SK-N-SH (cell line): Measurements from ENCODE around the gene WNK2. TPM values are rescaled to one million over a fixed set of nuclear protein-coding genes. Genes with fewer than 3 reads are reported as not detected.

ENCODE experiments used
- CTCF ChIA-PET: fragments of 300-600, 350-600 bp; formaldehyde crosslinking; extraction: SDS; loops from one replicate; lab custom pipeline; 2021; lab: Yijun Ruan, JAX
- POLR2A ChIA-PET: fragments of 350-600 bp; sonication (Branson Sonifier 250); formaldehyde crosslinking; extraction: SDS; loops from one replicate; lab custom pipeline; 2020; ENCODE audit warnings: antibody characterized with exemption, inconsistent platforms; lab: Yijun Ruan, JAX
- DNase-seq: peaks from one replicate; pipeline ENCODE4 v3.0.0; 2012
- H2AFZ ChIP-seq: fragments of 200-600 bp; sonication (generic); 2 replicates; pipeline ENCODE4 v1.8.1; 2016; ENCODE audit warnings: antibody characterized with exemption, mild to moderate bottlenecking, low read depth
- H3F3A ChIP-seq: fragments of 200-600 bp; sonication (generic); replicated peaks from 2 replicates; pipeline ENCODE3; 2016; ENCODE audit warnings: antibody characterized with exemption, mild to moderate bottlenecking; ENCODE audit not compliant: insufficient read depth
- H3K27ac ChIP-seq, 2 experiments: fragments of 200-500 bp in 1 of 2; fragments of 200-600 bp in 1 of 2; sonication (Bioruptor generic) in 1 of 2; sonication (generic), shearing (Covaris generic) in 1 of 2; 2 replicates each; pipeline versions ENCODE4 v1.5.1 to v1.6.1; 2014 to 2016; ENCODE audit warnings: low read depth in 2 of 2, inconsistent platforms in 1 of 2, low read length in 1 of 2, mild to moderate bottlenecking in 1 of 2, mixed read lengths in 1 of 2
- H3K27me3 ChIP-seq: fragments of 200-600 bp; sonication (generic), shearing (Covaris generic); 2 replicates; pipeline ENCODE4 v1.6.1; 2016; ENCODE audit warnings: mixed run types; ENCODE audit not compliant: insufficient read depth
- H3K36me3 ChIP-seq, 2 experiments: fragments of 200-500 bp in 1 of 2; fragments of 200-600 bp in 1 of 2; sonication (Bioruptor generic) in 1 of 2; sonication (generic) in 1 of 2; replicated peaks in 1 of 2; 2 replicates each; pipeline versions ENCODE3 to v1.5.1; 2014 to 2016; ENCODE audit warnings: low read length in 1 of 2, mild to moderate bottlenecking in 1 of 2; ENCODE audit not compliant: insufficient read depth in 2 of 2, control insufficient read depth in 1 of 2
- H3K4me1 ChIP-seq, 2 experiments: fragments of 200-500 bp in 1 of 2; fragments of 200-600 bp in 1 of 2; sonication (Bioruptor generic) in 1 of 2; sonication (generic), shearing (Covaris generic) in 1 of 2; 2 replicates each; pipeline versions ENCODE4 v1.5.1 to v1.6.1; 2014 to 2016; ENCODE audit warnings: low read depth in 1 of 2, low read length in 1 of 2, mixed run types in 1 of 2; ENCODE audit not compliant: insufficient read depth in 2 of 2, control insufficient read depth in 1 of 2
- H3K4me2 ChIP-seq: fragments of 200-600 bp; sonication (generic), shearing (Covaris generic); 2 replicates; pipeline ENCODE4 v1.6.1; 2017; ENCODE audit warnings: mixed run types
- H3K4me3 ChIP-seq, 2 experiments: fragments of 200-500 bp in 1 of 2; fragments of 200-600 bp in 1 of 2; sonication (Bioruptor generic) in 1 of 2; sonication (generic), shearing (Covaris generic) in 1 of 2; 2 replicates each; pipeline versions ENCODE4 v1.5.1 to v1.8.1; 2014 to 2016; ENCODE audit warnings: low read depth in 2 of 2, inconsistent platforms in 1 of 2, low read length in 1 of 2, mild to moderate bottlenecking in 1 of 2, mixed read lengths in 1 of 2, moderate library complexity in 1 of 2
- H3K79me2 ChIP-seq: fragments of 200-600 bp; sonication (generic); 2 replicates; pipeline ENCODE4 v1.8.1; 2017; ENCODE audit warnings: mild to moderate bottlenecking; ENCODE audit not compliant: insufficient read depth
- H3K9ac ChIP-seq: fragments of 200-600 bp; sonication (generic); 2 replicates; pipeline ENCODE4 v1.6.1; 2017; ENCODE audit warnings: mixed run types
- H3K9me2 ChIP-seq: fragments of 200-600 bp; sonication (generic); 2 replicates; pipeline ENCODE4 v1.6.1; 2017; ENCODE audit warnings: mixed run types
- H3K9me3 ChIP-seq: fragments of 200-600 bp; sonication (generic); 2 replicates; pipeline ENCODE4 v1.6.1; 2017; ENCODE audit warnings: mixed run types, mild to moderate bottlenecking, moderate library complexity
- H4K20me1 ChIP-seq: fragments of 200-600 bp; sonication (generic); 2 replicates; pipeline ENCODE4 v1.6.1; 2017; ENCODE audit warnings: mild to moderate bottlenecking, mixed run types; ENCODE audit not compliant: insufficient read depth
- ELF1 ChIP-seq: IDR thresholded peaks from 2 replicates; pipeline ENCODE4 v1.4.0; 2012
- EZH2phosphoT487 ChIP-seq: fragments of 200-600 bp; sonication (generic); IDR thresholded peaks from 2 replicates; pipeline ENCODE4 v1.6.1; 2017; ENCODE audit warnings: low read depth, mixed run types, mild to moderate bottlenecking, antibody characterized with exemption, moderate library complexity, borderline replicate concordance
- FOSL2 ChIP-seq: IDR thresholded peaks from 2 replicates; pipeline ENCODE4 v1.4.0; 2012; ENCODE audit warnings: low read depth, mild to moderate bottlenecking, moderate library complexity, borderline replicate concordance
- JUND ChIP-seq: IDR thresholded peaks from 2 replicates; pipeline ENCODE4 v1.4.0; 2012
- MEF2A ChIP-seq: IDR thresholded peaks from 2 replicates; pipeline ENCODE4 v1.4.0; 2012; ENCODE audit warnings: low read depth, borderline replicate concordance
- PBX3 ChIP-seq: IDR thresholded peaks from 2 replicates; pipeline ENCODE4; 2012
- RAD21 ChIP-seq: IDR thresholded peaks from 2 replicates; pipeline ENCODE4 v1.6.1; 2012; ENCODE audit warnings: mild to moderate bottlenecking, low read length
- REST ChIP-seq: IDR thresholded peaks from 2 replicates; pipeline ENCODE4 v1.6.1; 2012; ENCODE audit warnings: mild to moderate bottlenecking, low read depth, low read length, moderate library complexity
- RFX5 ChIP-seq: IDR thresholded peaks from 2 replicates; pipeline ENCODE4 v1.6.1; 2012; ENCODE audit warnings: mild to moderate bottlenecking, improper control_type of control experiment, low read length
- TAF1 ChIP-seq: IDR thresholded peaks from 2 replicates; pipeline ENCODE4 v1.6.1; 2012; ENCODE audit warnings: low read depth, mild to moderate bottlenecking, low read length, moderate library complexity, borderline replicate concordance
- TCF12 ChIP-seq: IDR thresholded peaks from 2 replicates; pipeline ENCODE4 v1.4.0; 2012
- ZBTB33 ChIP-seq: IDR thresholded peaks from 2 replicates; pipeline ENCODE4 v1.4.0; 2012; ENCODE audit warnings: low read depth, borderline replicate concordance
- WGBS: methylation state at CpG from one replicate; pipeline ENCODE4 v1.1.6; 2017; ENCODE audit warnings: low lambda C conversion rate; 5-methylcytosine and 5-hydroxymethylcytosine counted together
- polyA plus RNA-seq, 3 experiments: library from polyadenylated mRNA; depleted of rRNA; stranded (reverse); fragments of >200 nt; gene quantifications; 2 replicates each; pipeline ENCODE4 v1.2.3, GENCODE V29; 2012

The WNK2 gene
- polyA plus RNA-seq, 1 of the 3 experiments (the other 2 are of a cell fraction): 0.12 TPM

GRCh38 chr9:93261735-93262523 lies 78.0 kb downstream of the WNK2 start:
- ChIA-PET POLR2A (no interaction called here), CTCF (interaction anchor here (1.1 to 1.4 kb wide), 4 partner anchors 8 to 41 kb away, joined by 3 to 6 read pairs (median 4); no protein-coding TSS in a partner anchor)
- Histone ChIP-seq H3K4me1 (no peaks in the 10 kb centered on the region), H3K27me3 (no peaks in the 10 kb centered on the region), H3K36me3 (no peaks in the 10 kb centered on the region), H3K9ac (no peak overlapping the region), H3K9me2 (no peaks in the 10 kb centered on the region), H3K4me3 (no peak overlapping the region), H3K27ac (no peak overlapping the region), H3K9me3 (no peaks in the 10 kb centered on the region), H3K79me2 (no peaks in the 10 kb centered on the region), H2AFZ (no peak overlapping the region), H4K20me1 (no peaks in the 10 kb centered on the region), H3K4me2 (no peak overlapping the region), H3F3A (no peaks in the 10 kb centered on the region)
- DNase-seq: peak; percentile 17
- 81% methylated on average over 18 of the region's 26 CpGs for WGBS
- TF ChIP-seq RAD21 (no peak), TAF1 (no peak), MEF2A (no peak), REST (no peak), TCF12 (no peak), ELF1 (no peak)

GRCh38 chr9:93262537-93263310 lies 78.8 kb downstream of the WNK2 start:
- Histone ChIP-seq H3K79me2 (no peaks in the 10 kb centered on the region), H3K9me2 (no peaks in the 10 kb centered on the region), H3K27me3 (no peaks in the 10 kb centered on the region)
- DNase-seq: peak; percentile 22
- TF ChIP-seq MEF2A (no peak), RFX5 (no peak), TCF12 (no peak), JUND (no peak), PBX3 (no peak), EZH2phosphoT487 (no peak), ZBTB33 (no peak), FOSL2 (no peak)
- TF ChIP-seq, all 33 proteins: peak for 0
- H3K4me2 ChIP-seq: no peak overlapping the region
- no peaks in the 10 kb centered on the region for H3F3A ChIP-seq
- ChIA-PET CTCF (interaction anchor here (1.1 kb wide), 2 partner anchors 16 to 35 kb away, joined by 3 read pairs; no protein-coding TSS in a partner anchor), POLR2A (no interaction called here)
- no peaks in the 10 kb centered on the region for H3K36me3 ChIP-seq
- H3K9ac ChIP-seq: no peak overlapping the region
- no peaks in the 10 kb centered on the region for H3K4me1 ChIP-seq
- 70% methylated on average over 10 of the region's 19 CpGs for WGBS
- no peaks in the 10 kb centered on the region for H4K20me1 ChIP-seq
- H3K4me3 ChIP-seq: no peak overlapping the region
- no peak overlapping the region for H2AFZ ChIP-seq
- H3K27ac ChIP-seq: no peak overlapping the region
- no peaks in the 10 kb centered on the region for H3K9me3 ChIP-seq
